HepG2 (cell line): ENCODE data around the gene ABCA2. TPM values are rescaled to one million over a fixed set of nuclear protein-coding genes. Genes with fewer than 3 reads are reported as not detected.

Experiments
- ATF7-NPFF ChIP-seq: sonication (generic); formaldehyde crosslinking; IDR thresholded peaks from 2 replicates; pipeline ENCODE4 v1.8.1; 2023; ENCODE audit warnings: mild to moderate bottlenecking, low read depth, missing genetic modification reagents, moderate library complexity
- GMEB1 ChIP-seq: sonication (generic); formaldehyde crosslinking; IDR thresholded peaks from 2 replicates; pipeline ENCODE4 v1.5.1; 2020; ENCODE audit warnings: missing genetic modification reagents, mild to moderate bottlenecking, borderline replicate concordance
- HIVEP1 ChIP-seq: sonication (generic); formaldehyde crosslinking; IDR thresholded peaks from 2 replicates; pipeline ENCODE4 v1.4.0; 2020; ENCODE audit warnings: mild to moderate bottlenecking, missing genetic modification reagents
- NFE2 ChIP-seq: sonication (generic); formaldehyde crosslinking; IDR thresholded peaks from 2 replicates; pipeline ENCODE4 v1.4.0; 2020; ENCODE audit warnings: missing genetic modification reagents
- NR2F1 ChIP-seq, 2 experiments: fragments of 450-650 bp in 1 of 2; formaldehyde crosslinking in 1 of 2; IDR thresholded peaks; 2 replicates each; pipeline versions ENCODE4 v1.5.0 to v1.6.1; 2016 to 2020; ENCODE audit warnings: mild to moderate bottlenecking in 1 of 2, missing compliant biosample characterization in 1 of 2, missing genetic modification reagents in 1 of 2, moderate library complexity in 1 of 2
- PRMT3 ChIP-seq: sonication (generic); formaldehyde crosslinking; IDR thresholded peaks from 2 replicates; pipeline ENCODE4 v1.8.1; 2022; ENCODE audit warnings: low read depth, mild to moderate bottlenecking, moderate library complexity, missing genetic modification reagents, borderline replicate concordance
- RAD21 ChIP-seq: fragments of 450-650 bp; formaldehyde crosslinking; IDR thresholded peaks from 2 replicates; pipeline ENCODE4 v1.5.0; 2020; ENCODE audit warnings: mild to moderate bottlenecking
- RELA ChIP-seq: sonication (generic); formaldehyde crosslinking; IDR thresholded peaks from 2 replicates; pipeline ENCODE4 v1.4.0; 2020; ENCODE audit warnings: missing genetic modification reagents
- RFXANK ChIP-seq: IDR thresholded peaks from 2 replicates; pipeline ENCODE4 v1.6.1; 2016
- RXRA ChIP-seq: sonication (generic); formaldehyde crosslinking; IDR thresholded peaks from 2 replicates; pipeline ENCODE4 v1.5.1; 2020; ENCODE audit warnings: missing genetic modification reagents
- SAP130 ChIP-seq: IDR thresholded peaks from 2 replicates; pipeline ENCODE4 v1.6.1; 2016; ENCODE audit warnings: low read depth
- U2AF1 ChIP-seq: fragments of 200-400 bp; formaldehyde crosslinking; optimal IDR thresholded peaks from 2 replicates; pipeline ENCODE3; 2017; ENCODE audit warnings: mild to moderate bottlenecking, low read depth, low read length
- ZIK1 ChIP-seq: sonication (generic); formaldehyde crosslinking; IDR thresholded peaks from 2 replicates; pipeline ENCODE4 v1.5.0; 2020; ENCODE audit warnings: mild to moderate bottlenecking, low read depth, missing genetic modification reagents, borderline replicate concordance
- ZNF275 ChIP-seq: sonication (generic); formaldehyde crosslinking; IDR thresholded peaks from 2 replicates; pipeline ENCODE4 v1.8.0; 2022; ENCODE audit warnings: missing genetic modification reagents, mild to moderate bottlenecking, inconsistent platforms, borderline replicate concordance
- ZNF687 ChIP-seq: sonication (generic); formaldehyde crosslinking; IDR thresholded peaks from 2 replicates; pipeline ENCODE4 v1.5.1; 2020; ENCODE audit warnings: mild to moderate bottlenecking, missing genetic modification reagents, moderate library complexity
- ZNF746 ChIP-seq: sonication (generic); formaldehyde crosslinking; IDR thresholded peaks from 2 replicates; pipeline ENCODE4 v1.8.0; 2022; ENCODE audit warnings: mild to moderate bottlenecking, missing genetic modification reagents
- ZSCAN21 ChIP-seq: sonication (generic); formaldehyde crosslinking; IDR thresholded peaks from 2 replicates; pipeline ENCODE4 v1.8.0; 2022; ENCODE audit warnings: mild to moderate bottlenecking, missing genetic modification reagents, moderate library complexity, borderline replicate concordance
- polyA plus RNA-seq, 8 experiments: library from polyadenylated mRNA; depleted of rRNA in 3 of 8; stranded (reverse) in 7 of 8; unstranded in 1 of 8; fragments of >200 nt; fragmentation: Illumina TruSeq in 4 of 8; extraction: Trizol in 4 of 8; gene quantifications; 2 replicates each; pipeline versions ENCODE4 v1.2.1 to v1.2.3, GENCODE V29; 2011 to 2016; ENCODE audit warnings: low read depth in 4 of 8, missing spikeins in 1 of 8, mixed read lengths in 1 of 8; ENCODE audit not compliant: insufficient read depth in 1 of 8
- total RNA-seq, 5 experiments: library from RNA; depleted of rRNA; stranded (reverse); fragments of >200 nt; fragmentation: Illumina TruSeq; extraction: Trizol; gene quantifications; 2 replicates each; pipeline ENCODE4 v1.2.3, GENCODE V29; 2016; ENCODE audit warnings: low read depth in 1 of 5
- TF ChIP-seq, protein P1 (sequence below): sonication (generic); formaldehyde crosslinking; IDR thresholded peaks from 2 replicates; pipeline ENCODE4 v1.5.0; 2020; ENCODE audit warnings: mild to moderate bottlenecking, missing genetic modification reagents, moderate library complexity

ABCA2 gene
- total and polyA plus RNA-seq, 2 of the 13 experiments (the other 11 are each of a cell fraction or from before 2014, with no cell fraction given), result 2.9 to 19.2 TPM

GRCh38 chr9:137029058-137029936 lies 1.3 kb upstream of the ABCA2 start (continued):
- TF ChIP-seq ZNF275 (no peak), U2AF1 (peak; percentile 81), ZNF687 (peak; percentile 46; the same call in 1 of the 2 replicates), ATF7-NPFF (CRISPR knock-in tag) (peak; percentile 27; the same call in 1 of the 2 replicates), RAD21 (CRISPR knock-in tag) (peak; percentile 33; the same call in 1 of the 2 replicates), ZIK1 (CRISPR knock-in tag) (0 out of 2 replicates have a peak, but pooled peaks have one; percentile 31), HIVEP1 (0 out of 2 replicates have a peak, but pooled peaks have one; percentile 24), SAP130 (peak; percentile 50), RELA (CRISPR knock-in tag) (0 out of 2 replicates have a peak, but pooled peaks have one; percentile 39), GMEB1 (CRISPR knock-in tag) (no peak), RXRA (CRISPR knock-in tag) (peak; percentile 72), PRMT3 (CRISPR knock-in tag) (no peak), RFXANK (CRISPR knock-in tag) (no peak), NR2F1 (CRISPR knock-in tag; IDR thresholded peaks at IDR 0.05) (peak; percentile 52 to 72; a peak in 2 of 4 replicates), ZSCAN21 (CRISPR knock-in tag) (no peak), NFE2 (CRISPR knock-in tag) (no peak), ZNF746 (CRISPR knock-in tag) (0 out of 2 replicates have a peak, but pooled peaks have one; percentile 18)
- TF ChIP-seq, protein P1, sequence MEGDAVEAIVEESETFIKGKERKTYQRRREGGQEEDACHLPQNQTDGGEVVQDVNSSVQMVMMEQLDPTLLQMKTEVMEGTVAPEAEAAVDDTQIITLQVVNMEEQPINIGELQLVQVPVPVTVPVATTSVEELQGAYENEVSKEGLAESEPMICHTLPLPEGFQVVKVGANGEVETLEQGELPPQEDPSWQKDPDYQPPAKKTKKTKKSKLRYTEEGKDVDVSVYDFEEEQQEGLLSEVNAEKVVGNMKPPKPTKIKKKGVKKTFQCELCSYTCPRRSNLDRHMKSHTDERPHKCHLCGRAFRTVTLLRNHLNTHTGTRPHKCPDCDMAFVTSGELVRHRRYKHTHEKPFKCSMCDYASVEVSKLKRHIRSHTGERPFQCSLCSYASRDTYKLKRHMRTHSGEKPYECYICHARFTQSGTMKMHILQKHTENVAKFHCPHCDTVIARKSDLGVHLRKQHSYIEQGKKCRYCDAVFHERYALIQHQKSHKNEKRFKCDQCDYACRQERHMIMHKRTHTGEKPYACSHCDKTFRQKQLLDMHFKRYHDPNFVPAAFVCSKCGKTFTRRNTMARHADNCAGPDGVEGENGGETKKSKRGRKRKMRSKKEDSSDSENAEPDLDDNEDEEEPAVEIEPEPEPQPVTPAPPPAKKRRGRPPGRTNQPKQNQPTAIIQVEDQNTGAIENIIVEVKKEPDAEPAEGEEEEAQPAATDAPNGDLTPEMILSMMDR (CRISPR knock-in tag), result peak; percentile 94
